ENCODE measurements around the gene RBM8A.
A peak's percentile ranks its signal among the peaks of the same experiment; 100 is the strongest.

- no peak for TF ChIP-seq REST (IDR thresholded peaks at IDR 0.05)
- no peak for TF ChIP-seq ZBTB33 (IDR thresholded peaks at IDR 0.05)
- TF ChIP-seq CTCF (IDR thresholded peaks at IDR 0.05; ENCODE audit: low read depth, low read length, missing input control) = no peak
- no peak for TF ChIP-seq ATF3 (IDR thresholded peaks at IDR 0.05)
- peak; percentile 21 for TF ChIP-seq YY1 (IDR thresholded peaks at IDR 0.05)
- no peak for TF ChIP-seq MAX (IDR thresholded peaks at IDR 0.05)
These were observed 24.2 kb upstream of the RBM8A start for GRCh38 chr1:145951526-145951925.
